Caki2 (cell line): ENCODE data around the gene KRTDAP. TPM values are rescaled to one million over a fixed set of nuclear protein-coding genes. Genes with fewer than 3 reads are reported as not detected.
"Not testable (repeated sequence)": the region's sequence is repeated elsewhere in the genome, so short reads cannot be mapped to it uniquely, and the experiment has no call there.

ENCODE experiments used
- DNase-seq: peaks from one replicate; pipeline ENCODE4 v3.0.0-alpha.2; 2015; ENCODE audit warnings: low read depth
- in situ Hi-C: cut with HindIII; loops from 2 replicates; pipeline ENCODE4 v1.10.0; 2016; ENCODE audit warnings: low sequenced_read_pairs, low pct_unique_long_range_greater_than_20kb, mixed read lengths
- total RNA-seq: library from RNA; depleted of rRNA; stranded (reverse); fragments of >200 nt; shearing (Covaris generic); gene quantifications from 2 replicates; pipeline ENCODE4 v1.2.3, GENCODE V29; 2014; ENCODE audit warnings: low replicate concordance

KRTDAP gene
- total RNA-seq, 1 experiment from 2014 or later: not detected

GRCh38 chr19:35462476-35462953 lies 27.7 kb downstream of the KRTDAP start:
- no peak for DNase-seq
- in situ Hi-C loops: no loop called here

- in situ Hi-C loops, DNase-seq: not testable (repeated sequence)
Observed at GRCh38 chr19:35461788-35462187, 28.5 kb downstream of the KRTDAP start.

- no peak for DNase-seq
- in situ Hi-C loops: no loop called here
Observed at GRCh38 chr19:35461060-35461459, 29.2 kb downstream of the KRTDAP start.

- in situ Hi-C loops: no loop called here
- DNase-seq: no peak
Observed at GRCh38 chr19:35460608-35461007, 29.7 kb downstream of the KRTDAP start.

GRCh38 chr19:35459414-35460082 lies 30.7 kb downstream of the KRTDAP start:
- DNase-seq: no peak
- in situ Hi-C loops: no loop called here

- no peak for DNase-seq
Observed at GRCh38 chr19:35458731-35459391, 31.4 kb downstream of the KRTDAP start.

GRCh38 chr19:35458192-35458591 lies 32.1 kb downstream of the KRTDAP start:
- in situ Hi-C loops: no loop called here
- DNase-seq: no peak

More at GRCh38 chr19:35458731-35459391, 31.4 kb downstream of the KRTDAP start:
- in situ Hi-C loops: no loop called here

- no peak for DNase-seq
- in situ Hi-C loops: no loop called here
Observed at GRCh38 chr19:35457173-35457572, 33.1 kb downstream of the KRTDAP start.

GRCh38 chr19:35455616-35456201 lies 34.6 kb downstream of the KRTDAP start:
- DNase-seq: no peak
- in situ Hi-C loops: no loop called here

GRCh38 chr19:35454663-35455062 lies 35.6 kb downstream of the KRTDAP start:
- no peak for DNase-seq
- in situ Hi-C loops: no loop called here

- in situ Hi-C loops: no loop called here
- DNase-seq: no peak
Observed at GRCh38 chr19:35451338-35452096, 38.7 kb downstream of the KRTDAP start.

- no peak for DNase-seq
- in situ Hi-C loops: no loop called here
Observed at GRCh38 chr19:35449359-35450043, 40.8 kb downstream of the KRTDAP start.

GRCh38 chr19:35447606-35448469 lies 42.4 kb downstream of the KRTDAP start, which contains the start of gene FFAR2:
Gene FFAR2, plus strand, starts transcription at chr19:35448257. Its CDS starts 1,458 bp downstream, at chr19:35449715.
- in situ Hi-C loops: no loop called here
- DNase-seq: no peak

GRCh38 chr19:35445826-35446593 lies 44.3 kb downstream of the KRTDAP start:
- in situ Hi-C loops: no loop called here

GRCh38 chr19:35444735-35445134 lies 45.5 kb downstream of the KRTDAP start:
- in situ Hi-C loops: no loop called here
- no peak for DNase-seq

More at GRCh38 chr19:35445826-35446593, 44.3 kb downstream of the KRTDAP start:
- no peak for DNase-seq

- in situ Hi-C loops: no loop called here
- DNase-seq: no peak
Observed at GRCh38 chr19:35442091-35442490, 48.2 kb downstream of the KRTDAP start.
